ENCODE data around the gene IFITM10. TPM values are rescaled to one million over a fixed set of nuclear protein-coding genes. Genes with fewer than 3 reads are reported as not detected.

The IFITM10 gene
- total and polyA plus RNA-seq, 2 donors (not counting 1 experiment from before 2014, with no cell fraction given) = 0.09 to 1.7 TPM

DNA sequence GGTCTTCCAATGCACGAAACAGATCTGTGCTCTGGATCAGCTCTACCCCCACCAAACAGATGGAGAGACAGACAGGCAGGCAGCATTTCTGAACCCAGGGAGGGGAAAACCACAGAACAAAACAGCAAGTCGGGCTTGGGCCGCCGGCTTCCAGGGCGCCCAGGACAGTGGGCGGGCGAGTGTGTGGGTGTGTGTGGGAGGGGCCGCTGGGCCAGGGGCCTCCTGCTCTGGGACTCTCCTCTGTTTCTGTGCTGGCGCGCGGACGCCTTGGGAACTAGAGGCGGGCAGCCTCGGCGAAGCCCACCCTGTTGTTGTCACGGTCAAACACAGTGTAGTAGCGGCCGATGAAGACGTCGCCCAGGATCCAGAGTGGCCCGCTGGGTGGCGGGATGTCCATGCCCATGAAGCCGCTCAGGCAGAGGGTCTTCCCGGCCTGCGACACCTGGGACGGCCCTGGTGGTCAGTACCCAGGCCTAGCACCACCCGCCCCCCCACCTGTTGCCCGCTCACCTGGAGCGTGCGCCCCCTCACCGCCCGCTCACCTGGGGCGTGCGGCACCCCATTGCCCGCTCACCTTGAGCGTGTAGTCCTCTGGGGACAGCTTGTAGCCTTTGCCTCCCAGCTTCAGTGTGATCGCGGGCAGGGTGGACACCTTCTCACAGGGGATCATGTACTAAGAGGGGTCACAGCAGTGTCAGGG is 3.0 kb upstream of the IFITM10 start:
- Histone ChIP-seq H3K4me2 (replicated peaks; ENCODE audit: low read depth, low read length, poor library complexity, severe bottlenecking) (no peak overlapping the region), H3K4me1 (ENCODE audit: control insufficient read depth in 2 of 2, insufficient read depth in 2 of 2, low read length in 2 of 2) (peaks cover 3 to 22% of the 10 kb centered on the region in 2 donors), H3K27me3 (replicated peaks in 1 of 4; ENCODE audit: control extremely low read depth in 1 of 4, control insufficient read depth in 3 of 4, insufficient read depth in 4 of 4, low read length in 3 of 4) (peaks cover 0 to 17% (median 2%) of the 10 kb centered on the region in 4 experiments), H3K27ac (ENCODE audit: low read length in 2 of 2) (no peak overlapping the region), H3K9me3 (ENCODE audit: control extremely low read depth in 1 of 3, control insufficient read depth in 2 of 3, insufficient read depth in 1 of 3, low read length in 2 of 3) (no peaks in the 10 kb centered on the region), H3K36me3 (replicated peaks in 1 of 2; ENCODE audit: control extremely low read depth in 1 of 2, control insufficient read depth in 1 of 2, extremely low read depth in 1 of 2, insufficient read depth in 2 of 2, low read length in 1 of 2) (peaks cover 0 to 8% of the 10 kb centered on the region in 2 experiments), H3K79me2 (ENCODE audit: control insufficient read depth, insufficient read depth, low read length) (no peaks in the 10 kb centered on the region), H3K9ac (ENCODE audit: low read length) (no peak overlapping the region), H4K20me1 (ENCODE audit: control insufficient read depth, insufficient read depth, low read length, poor library complexity, severe bottlenecking) (no peaks in the 10 kb centered on the region), H2AFZ (ENCODE audit: insufficient read depth, low read depth, low read length, poor library complexity, severe bottlenecking) (no peak overlapping the region), H3K4me3 (ENCODE audit: control extremely low read depth in 1 of 5, extremely low read depth in 1 of 5, insufficient read depth in 1 of 5, low read depth in 2 of 5, low read length in 4 of 5) (no peak overlapping the region)
- DNase-seq = no peak
- POLR2A ChIA-PET = no interaction called here
- TF ChIP-seq EZH2 (IDR thresholded peaks at IDR 0.05; ENCODE audit: borderline replicate concordance, insufficient read depth, low read depth, low read length, poor library complexity, severe bottlenecking) = no peak
- TF ChIP-seq, protein P1, sequence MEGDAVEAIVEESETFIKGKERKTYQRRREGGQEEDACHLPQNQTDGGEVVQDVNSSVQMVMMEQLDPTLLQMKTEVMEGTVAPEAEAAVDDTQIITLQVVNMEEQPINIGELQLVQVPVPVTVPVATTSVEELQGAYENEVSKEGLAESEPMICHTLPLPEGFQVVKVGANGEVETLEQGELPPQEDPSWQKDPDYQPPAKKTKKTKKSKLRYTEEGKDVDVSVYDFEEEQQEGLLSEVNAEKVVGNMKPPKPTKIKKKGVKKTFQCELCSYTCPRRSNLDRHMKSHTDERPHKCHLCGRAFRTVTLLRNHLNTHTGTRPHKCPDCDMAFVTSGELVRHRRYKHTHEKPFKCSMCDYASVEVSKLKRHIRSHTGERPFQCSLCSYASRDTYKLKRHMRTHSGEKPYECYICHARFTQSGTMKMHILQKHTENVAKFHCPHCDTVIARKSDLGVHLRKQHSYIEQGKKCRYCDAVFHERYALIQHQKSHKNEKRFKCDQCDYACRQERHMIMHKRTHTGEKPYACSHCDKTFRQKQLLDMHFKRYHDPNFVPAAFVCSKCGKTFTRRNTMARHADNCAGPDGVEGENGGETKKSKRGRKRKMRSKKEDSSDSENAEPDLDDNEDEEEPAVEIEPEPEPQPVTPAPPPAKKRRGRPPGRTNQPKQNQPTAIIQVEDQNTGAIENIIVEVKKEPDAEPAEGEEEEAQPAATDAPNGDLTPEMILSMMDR (IDR thresholded peaks at IDR 0.05) = no peak
- intact Hi-C loops (cut with micrococcal nuclease) = no loop called here
- no peak overlapping the region for H3K4me3 Mint-ChIP-seq
- WGBS (ENCODE audit: insufficient coverage) = 84% methylated on average over 37 of the region's 38 CpGs
- CTCF ChIA-PET = interaction anchor here (1.6 kb wide), 1 partner anchor 59 kb away, joined by 4 read pairs; no protein-coding TSS in a partner anchor
- peaks cover 14% of the 10 kb centered on the region for H3K4me1 Mint-ChIP-seq
- no peak for ATAC-seq (ENCODE audit: low read depth)
- no peak overlapping the region for H3K27ac Mint-ChIP-seq
- no peaks in the 10 kb centered on the region for H3K9me3 Mint-ChIP-seq (ENCODE audit: insufficient read depth)
- peaks cover 12% of the 10 kb centered on the region for H3K27me3 Mint-ChIP-seq

DNA sequence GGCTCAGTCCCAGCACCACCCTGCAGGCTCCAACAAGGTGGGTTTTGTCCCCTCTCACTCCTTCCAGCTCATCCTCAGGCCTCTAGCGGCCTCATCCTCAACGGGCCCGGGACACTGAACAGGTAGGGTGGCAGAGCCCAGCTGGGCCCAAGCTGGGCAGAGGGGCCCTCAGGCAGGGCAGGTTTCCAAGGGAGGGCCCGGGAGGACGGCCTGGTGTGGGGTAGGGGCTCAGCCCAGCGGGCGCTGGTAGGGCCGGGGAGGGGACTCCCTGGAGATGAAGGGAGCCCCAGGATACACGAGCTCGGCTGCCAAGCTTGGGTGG is 2.5 kb upstream of the IFITM10 start:
- Mint-ChIP-seq H3K4me3 (no peak overlapping the region), H3K27me3 (peaks cover 12% of the 10 kb centered on the region), H3K27ac (no peak overlapping the region), H3K4me1 (peaks cover 12% of the 10 kb centered on the region), H3K9me3 (ENCODE audit: insufficient read depth) (no peaks in the 10 kb centered on the region)
- Histone ChIP-seq H3K4me1 (ENCODE audit: control insufficient read depth in 2 of 2, insufficient read depth in 2 of 2, low read length in 2 of 2) (peaks cover 0 to 16% of the 10 kb centered on the region in 2 donors), H3K4me2 (replicated peaks; ENCODE audit: low read depth, low read length, poor library complexity, severe bottlenecking) (no peak overlapping the region), H3K27ac (ENCODE audit: low read length in 2 of 2) (no peak overlapping the region), H3K79me2 (ENCODE audit: control insufficient read depth, insufficient read depth, low read length) (no peaks in the 10 kb centered on the region), H3K4me3 (ENCODE audit: control extremely low read depth in 1 of 5, extremely low read depth in 1 of 5, insufficient read depth in 1 of 5, low read depth in 2 of 5, low read length in 4 of 5) (no peak overlapping the region), H3K36me3 (replicated peaks in 1 of 2; ENCODE audit: control extremely low read depth in 1 of 2, control insufficient read depth in 1 of 2, extremely low read depth in 1 of 2, insufficient read depth in 2 of 2, low read length in 1 of 2) (peaks cover 0 to 8% of the 10 kb centered on the region in 2 experiments), H3K9me3 (ENCODE audit: control extremely low read depth in 1 of 3, control insufficient read depth in 2 of 3, insufficient read depth in 1 of 3, low read length in 2 of 3) (no peaks in the 10 kb centered on the region), H3K27me3 (replicated peaks in 1 of 4; ENCODE audit: control extremely low read depth in 1 of 4, control insufficient read depth in 3 of 4, insufficient read depth in 4 of 4, low read length in 3 of 4) (peaks cover 0 to 17% (median 2%) of the 10 kb centered on the region in 4 experiments), H3K9ac (ENCODE audit: low read length) (no peak overlapping the region), H2AFZ (ENCODE audit: insufficient read depth, low read depth, low read length, poor library complexity, severe bottlenecking) (no peak overlapping the region), H4K20me1 (ENCODE audit: control insufficient read depth, insufficient read depth, low read length, poor library complexity, severe bottlenecking) (no peaks in the 10 kb centered on the region)
- no peak for ATAC-seq (ENCODE audit: low read depth)
- no peak for TF ChIP-seq EZH2 (IDR thresholded peaks at IDR 0.05; ENCODE audit: borderline replicate concordance, insufficient read depth, low read depth, low read length, poor library complexity, severe bottlenecking)
- TF ChIP-seq, protein P1 (IDR thresholded peaks at IDR 0.05) = no peak
- intact Hi-C loops (cut with micrococcal nuclease) = no loop called here
- 87% methylated on average over 8 of the region's 10 CpGs for WGBS (ENCODE audit: insufficient coverage)
- no peak for DNase-seq
- POLR2A ChIA-PET = no interaction called here
- CTCF ChIA-PET = interaction anchor here (1.6 kb wide), 1 partner anchor 59 kb away, joined by 4 read pairs; no protein-coding TSS in a partner anchor

Measured in B cell (primary cell).